Adipose tissue (tissue), 3 donors: ENCODE results near the gene VPS54. TPM values are rescaled to one million over a fixed set of nuclear protein-coding genes. Genes with fewer than 3 reads are reported as not detected.

Source experiments
- H3K27ac ChIP-seq: one replicate; pipeline ENCODE4 v1.5.1; 2013; ENCODE audit warnings: low read depth, low read length
- WGBS, 3 donors: extraction: QIAGEN DNeasy Blood & Tissue Kit; methylation state at CpG; one replicate each; pipeline ENCODE4 v1.1.7; 2013; 5-methylcytosine and 5-hydroxymethylcytosine counted together
- polyA plus RNA-seq, 3 donors: library from polyadenylated mRNA; stranded (reverse); fragments of 200-250 nt; gene quantifications; one replicate each; pipeline ENCODE4 v1.2.3, GENCODE V29; 2013
- donor health status: healthy with polysubstance abuse.
- donor health status: Bipolar disorder and iron deficiency.
- donor health status: healthy.

The VPS54 gene
- polyA plus RNA-seq, 3 donors: 10.6 to 17.0 (median 12.3) TPM

DNA sequence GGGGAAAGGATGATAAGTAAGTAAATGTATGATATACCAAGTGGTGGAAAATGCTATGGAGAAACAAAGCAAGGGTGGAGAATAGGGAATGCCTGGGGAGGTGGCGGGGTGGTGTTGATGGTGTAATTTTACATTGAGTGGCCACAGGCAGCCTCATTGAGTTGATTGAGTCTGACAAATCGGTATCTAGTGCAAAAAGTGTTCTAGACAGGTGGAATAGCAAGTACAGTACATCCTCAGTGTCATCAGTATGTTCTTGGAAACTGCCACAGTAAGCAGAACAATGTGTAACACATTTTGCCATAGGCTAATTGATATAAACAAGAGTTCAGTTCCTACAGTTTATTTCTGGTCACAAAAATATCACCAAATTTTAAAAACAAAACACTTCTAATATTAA is 131.2 kb downstream of the VPS54 start:
- WGBS, 3 donors: 91 to 93% (median 92%) methylated on average over 2 of the region's 2 CpGs
- H3K27ac ChIP-seq: no peak overlapping the region

- no peak overlapping the region for H3K27ac ChIP-seq
- WGBS, 3 donors: 96 to 100% (median 100%) methylated on average over 2 of the region's 2 CpGs
Observed at GRCh38 chr2:63886445-63886844, 132.8 kb downstream of the VPS54 start.

DNA sequence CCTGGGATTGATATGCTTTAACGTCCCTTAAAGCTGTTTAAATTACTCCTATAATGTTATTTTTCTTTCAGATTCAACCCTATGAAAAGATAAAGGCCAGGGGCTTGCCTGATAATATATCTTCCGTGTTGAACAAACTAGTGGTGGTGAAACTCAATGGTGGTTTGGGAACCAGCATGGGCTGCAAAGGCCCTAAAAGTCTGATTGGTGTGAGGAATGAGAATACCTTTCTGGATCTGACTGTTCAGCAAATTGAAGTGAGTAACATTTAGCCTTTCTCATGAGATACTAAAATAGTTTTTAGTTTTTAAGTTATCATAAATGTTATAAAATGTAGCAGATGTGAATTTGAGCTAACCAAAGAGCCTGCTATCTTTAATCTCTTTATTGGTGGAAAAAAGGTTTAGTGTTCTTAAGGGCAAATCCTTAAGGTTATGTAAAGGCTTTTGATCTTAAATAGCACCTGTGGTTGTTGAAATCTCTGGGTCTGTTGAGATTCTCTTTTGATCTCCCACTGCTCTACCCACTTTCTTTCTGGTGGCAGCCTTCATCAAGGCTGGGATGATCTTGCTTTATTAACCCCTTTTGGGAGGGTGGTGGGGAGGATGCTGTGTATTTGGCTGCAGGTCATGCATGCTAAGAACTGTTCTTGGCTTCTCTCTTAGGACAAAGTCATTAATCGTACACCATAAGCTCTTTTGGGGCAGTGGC is 136.7 kb downstream of the VPS54 start:
- no peak overlapping the region for H3K27ac ChIP-seq
- WGBS, 3 donors: 82 to 92% (median 89%) methylated on average over 3 of the region's 3 CpGs

GRCh38 chr2:63881205-63881604 is 138.0 kb downstream of the VPS54 start:
- H3K27ac ChIP-seq: no peak overlapping the region
- WGBS, 3 donors: 52 to 89% (median 89%) methylated on average over 2 of the region's 2 CpGs

DNA sequence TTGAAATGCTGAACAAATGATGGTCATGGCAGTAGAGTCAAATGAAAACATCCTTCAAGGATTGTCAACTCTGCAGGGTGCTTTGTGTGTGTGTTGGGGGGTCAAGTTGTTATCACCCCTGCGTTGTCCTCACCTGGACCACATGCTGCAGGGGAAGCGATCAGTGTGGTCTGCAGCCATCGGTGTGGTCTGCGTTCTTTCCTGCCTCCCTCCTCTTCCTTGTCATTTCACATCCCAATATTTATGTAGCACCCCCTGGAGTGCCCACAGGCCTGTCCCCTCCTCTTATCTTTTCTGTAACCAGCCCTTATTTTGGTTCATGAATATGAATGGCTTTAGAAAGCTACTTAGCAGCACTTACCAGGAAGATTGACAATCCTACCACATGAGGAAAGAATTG is 138.6 kb downstream of the VPS54 start:
- WGBS, 3 donors: 49 to 75% (median 60%) methylated on average over 4 of the region's 4 CpGs
- no peak overlapping the region for H3K27ac ChIP-seq

DNA sequence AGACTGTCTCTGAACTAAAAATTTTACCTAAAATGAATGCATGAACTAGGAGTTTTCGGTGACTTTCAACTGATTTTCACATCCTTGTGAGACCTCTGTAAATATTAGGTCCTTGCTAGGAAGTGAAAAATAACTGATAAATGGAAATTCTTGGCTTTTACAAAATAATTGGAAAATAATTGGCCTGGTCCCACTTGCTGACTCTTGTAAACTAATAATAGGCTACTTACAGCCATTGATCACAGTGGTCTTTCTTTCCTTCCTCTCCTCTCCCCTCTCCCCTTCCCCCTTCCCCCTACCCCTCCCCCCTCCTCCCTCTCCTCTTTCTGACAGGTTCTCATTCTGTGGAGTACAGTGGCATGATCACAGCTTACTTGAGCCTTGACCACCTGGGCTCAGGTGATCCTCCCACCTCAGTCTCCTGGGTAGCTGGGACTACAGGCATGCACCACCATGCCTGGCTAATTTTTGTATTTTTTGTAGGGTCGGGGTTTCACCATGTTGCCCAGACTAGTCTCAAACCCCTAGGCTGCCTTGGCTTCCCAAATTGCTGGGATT is 139.3 kb downstream of the VPS54 start:
- 90 to 96% (median 93%) methylated on average over 2 of the region's 2 CpGs for WGBS, 3 donors
- no peak overlapping the region for H3K27ac ChIP-seq

DNA sequence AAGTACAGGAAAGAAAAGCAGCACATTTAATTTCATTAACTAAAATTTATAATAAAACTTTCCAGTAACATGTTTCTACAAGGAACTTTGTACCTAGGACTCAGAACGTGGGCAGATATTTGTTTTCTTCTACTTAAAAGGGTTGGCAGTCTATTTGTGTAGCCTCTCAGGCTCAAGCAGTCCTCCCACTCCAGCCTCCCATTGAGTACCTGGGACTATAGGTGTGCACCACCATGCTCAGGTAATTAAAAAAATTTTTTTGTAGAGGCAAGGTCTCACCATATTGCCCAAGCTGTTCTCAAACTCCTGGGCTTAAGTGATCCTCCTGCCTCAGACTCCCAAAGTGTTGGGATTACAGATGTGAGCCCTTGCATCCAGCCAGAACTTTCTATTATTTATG is 140.7 kb downstream of the VPS54 start:
- WGBS, 3 donors: 81 to 100% (median 89%) methylated on average over 1 of the region's 1 CpG
- no peak overlapping the region for H3K27ac ChIP-seq

DNA sequence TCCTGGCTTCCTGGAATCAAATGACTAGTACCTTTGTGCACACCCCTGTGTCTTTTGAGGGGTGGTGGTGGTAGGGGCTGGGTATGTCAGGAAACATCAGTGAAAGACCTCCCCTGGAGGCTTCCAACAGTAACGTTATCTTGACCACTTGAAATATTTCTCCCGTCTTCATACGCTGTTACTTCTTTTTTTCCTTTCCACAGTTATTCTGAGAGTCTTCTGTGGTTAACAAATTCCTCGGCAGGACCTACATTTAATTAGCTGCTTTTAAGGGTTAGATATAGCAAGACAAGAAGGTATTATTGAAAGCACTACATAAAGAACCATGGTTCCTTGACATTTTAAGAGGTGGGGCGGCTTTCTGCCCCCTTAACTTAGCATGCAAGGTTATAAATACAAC is 142.9 kb downstream of the VPS54 start:
- WGBS, 3 donors: 78 to 87% (median 82%) methylated on average over 5 of the region's 5 CpGs
- no peak overlapping the region for H3K27ac ChIP-seq

DNA sequence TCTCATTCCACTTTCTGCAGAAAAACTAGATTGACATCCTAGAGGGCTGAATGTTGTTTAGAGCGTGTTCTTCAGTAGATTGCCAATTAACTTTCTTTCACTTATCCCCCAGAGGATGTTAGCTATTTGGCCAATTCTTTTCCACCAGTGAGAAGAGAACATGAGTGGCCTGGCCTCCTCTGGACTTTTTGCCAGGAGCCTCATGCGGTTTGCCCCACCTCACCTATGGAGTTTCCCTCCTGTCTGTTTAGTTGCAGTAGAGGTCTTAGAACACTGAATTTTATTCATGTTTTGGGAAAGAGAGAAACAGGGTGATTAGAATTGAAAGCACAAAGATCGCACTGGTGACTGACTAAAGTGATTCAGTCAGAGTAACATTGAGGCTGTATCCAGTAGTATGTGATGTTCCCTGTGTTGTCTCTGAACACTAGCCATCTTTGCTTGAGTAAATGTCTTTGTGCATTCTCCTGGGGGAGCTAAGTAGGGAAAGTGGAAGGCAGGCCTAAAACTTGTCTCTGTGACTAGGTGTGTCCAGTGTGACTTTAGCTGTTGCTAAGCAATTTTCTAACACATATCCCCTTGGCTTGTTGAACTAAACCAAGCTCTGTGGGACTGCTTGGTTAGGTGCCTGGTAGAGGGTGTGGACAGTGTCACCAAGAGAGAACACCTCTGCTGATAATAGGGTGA is 143.5 kb downstream of the VPS54 start:
- no peak overlapping the region for H3K27ac ChIP-seq
- 78 to 89% (median 80%) methylated on average over 3 of the region's 3 CpGs for WGBS, 3 donors

DNA sequence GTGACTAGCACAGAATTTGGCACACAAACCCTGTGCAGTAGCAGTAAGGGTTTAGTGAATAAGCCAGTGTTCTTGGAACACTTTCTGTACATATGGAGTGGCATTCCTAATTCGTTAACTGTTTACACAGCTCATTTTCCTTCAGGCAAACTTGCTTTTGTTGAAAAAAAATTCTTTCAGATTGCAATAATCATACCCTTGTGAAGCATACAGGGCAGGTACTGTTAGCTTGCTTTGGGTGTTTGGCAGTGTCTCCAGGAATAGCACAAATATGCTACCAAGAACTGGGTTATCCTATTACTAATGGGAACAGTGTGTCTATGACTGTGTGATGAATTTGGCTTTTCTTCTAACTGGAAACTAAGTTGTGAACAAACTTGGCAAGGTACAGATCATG is 144.1 kb downstream of the VPS54 start:
- WGBS, 3 donors: 43 to 84% (median 79%) methylated on average over 1 of the region's 1 CpG
- no peak overlapping the region for H3K27ac ChIP-seq

DNA sequence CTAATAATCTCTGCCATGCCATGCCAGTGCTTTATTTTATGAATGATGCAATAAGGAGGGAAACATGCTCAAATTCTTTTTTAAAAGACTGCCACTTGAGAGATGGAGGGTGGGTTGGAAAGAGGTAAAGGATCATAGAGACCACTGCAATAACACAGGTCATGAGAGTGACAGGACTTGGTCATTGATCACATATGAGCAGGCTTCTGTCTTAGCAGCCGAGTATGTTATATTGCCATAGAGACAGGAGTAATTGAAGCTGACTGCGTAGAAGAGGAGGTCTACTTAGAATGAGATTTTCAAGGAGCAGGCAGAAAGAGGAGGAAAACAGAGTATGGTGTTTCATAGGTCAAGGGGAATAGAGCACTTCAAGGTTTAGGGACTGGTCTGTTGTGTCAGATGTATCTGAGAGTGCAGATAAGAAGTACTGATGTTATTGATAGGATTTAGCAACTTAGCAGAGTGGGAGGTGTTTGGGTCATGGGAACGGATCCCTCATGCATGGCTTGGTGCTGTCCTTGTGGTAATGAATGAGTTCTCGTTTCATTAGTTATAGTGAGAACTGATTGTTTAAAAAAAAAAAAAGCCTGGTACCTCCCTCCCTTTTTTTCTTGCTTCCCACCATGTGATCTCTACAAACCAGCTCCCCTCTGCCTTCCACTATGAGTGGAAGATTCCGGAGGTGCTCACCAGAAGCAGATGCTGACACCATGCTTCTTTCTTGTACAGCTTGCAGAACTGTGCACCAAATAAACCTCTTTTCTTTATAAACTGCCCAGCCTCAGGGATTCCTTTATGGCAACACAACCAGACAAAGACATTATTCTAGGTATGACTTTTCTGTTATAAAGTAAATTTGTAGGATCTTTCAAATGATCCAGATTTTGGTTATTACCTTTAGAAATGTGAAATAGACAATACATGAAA is 144.8 kb downstream of the VPS54 start:
- no peak overlapping the region for H3K27ac ChIP-seq
- WGBS, 3 donors: 97 to 99% (median 99%) methylated on average over 5 of the region's 5 CpGs

DNA sequence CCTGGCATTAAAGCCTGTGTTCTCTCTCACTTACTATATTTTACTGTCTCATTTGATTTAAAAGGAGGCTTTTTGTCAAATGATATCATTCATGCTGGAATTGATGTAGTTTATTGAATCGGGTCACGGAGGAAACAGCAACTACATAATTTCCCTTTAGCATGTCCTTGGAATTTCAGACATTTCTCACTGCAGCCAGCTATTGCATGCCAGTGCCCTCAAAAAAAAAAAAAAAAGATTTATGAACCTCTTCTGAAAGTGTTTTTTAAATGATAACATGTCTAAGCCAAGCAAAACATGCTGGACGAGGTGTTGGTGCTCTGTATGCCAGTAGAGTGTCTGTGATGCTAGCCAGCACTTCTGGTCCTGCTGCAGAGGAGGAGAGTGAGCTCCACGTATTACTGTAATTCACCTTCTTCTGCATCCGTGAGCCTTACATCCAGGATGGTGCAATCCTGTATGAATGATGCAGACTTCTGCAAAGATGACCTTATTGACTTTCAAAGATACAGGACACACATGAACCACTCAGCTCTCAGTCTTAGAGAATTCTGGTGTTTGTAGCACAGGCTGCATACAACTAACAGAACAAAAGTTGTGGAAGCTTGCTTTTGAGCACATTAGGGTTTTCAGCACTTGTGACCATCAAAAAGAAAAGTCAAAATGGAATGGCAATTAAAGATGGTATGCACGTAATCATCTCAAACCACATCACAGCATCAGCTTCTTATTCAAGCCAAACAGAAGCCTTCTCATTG is 146.5 kb downstream of the VPS54 start:
- 71 to 76% (median 75%) methylated on average over 6 of the region's 6 CpGs for WGBS, 3 donors
- H3K27ac ChIP-seq: no peak overlapping the region

DNA sequence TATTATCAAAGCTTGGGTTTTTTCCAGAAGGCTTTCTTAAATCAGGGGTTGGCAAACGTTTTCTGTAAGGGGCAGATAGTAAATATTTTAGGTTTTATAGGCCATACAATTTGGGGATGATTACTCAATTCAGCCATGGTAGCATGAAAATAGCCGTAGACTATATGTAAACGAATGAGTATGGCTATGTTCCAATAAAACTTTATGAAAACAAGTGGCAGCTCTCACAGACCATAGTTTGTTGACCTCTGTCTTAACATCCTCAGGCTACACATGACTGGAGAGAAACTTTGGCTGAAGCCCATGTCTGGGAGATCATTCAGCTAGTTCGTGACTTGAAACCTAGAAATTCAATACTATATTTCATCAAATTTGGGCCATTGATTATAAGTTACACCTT is 147.4 kb downstream of the VPS54 start:
- H3K27ac ChIP-seq: no peak overlapping the region
- WGBS, 3 donors: 78 to 85% (median 81%) methylated on average over 4 of the region's 4 CpGs

- no peak overlapping the region for H3K27ac ChIP-seq
- 94 to 96% (median 95%) methylated on average over 4 of the region's 4 CpGs for WGBS, 3 donors
Observed at GRCh38 chr2:63870679-63871078, 148.5 kb downstream of the VPS54 start.

GRCh38 chr2:63866009-63866709 is 153.1 kb downstream of the VPS54 start:
- no peak overlapping the region for H3K27ac ChIP-seq
- 87 to 90% (median 88%) methylated on average over 2 of the region's 2 CpGs for WGBS, 3 donors

- whole genome bisulfite sequencing, 3 donors: 85 to 93% (median 89%) methylated on average over 6 of the region's 6 CpGs
Observed at GRCh38 chr2:63865159-63865799, 153.9 kb downstream of the VPS54 start.

GRCh38 chr2:63863707-63864106 is 155.5 kb downstream of the VPS54 start:
- no peak overlapping the region for H3K27ac ChIP-seq
- WGBS, 3 donors: 80 to 87% (median 87%) methylated on average over 1 of the region's 1 CpG

More at GRCh38 chr2:63865159-63865799, 153.9 kb downstream of the VPS54 start:
- no peak overlapping the region for H3K27ac ChIP-seq
